Vagina (tissue), 2 donors: ENCODE data around the gene BLMH.

Experiments used
- CTCF ChIP-seq, 3 experiments: fragments of 450-650 bp in 2 of 3; fragments of 200-600 bp in 1 of 3; sonication (generic) in 1 of 3; IDR thresholded peaks; one replicate each; pipeline ENCODE4 v1.5.1; 2017 to 2019; ENCODE audit warnings: antibody characterized with exemption in 3 of 3, mild to moderate bottlenecking in 2 of 3, moderate library complexity in 2 of 3
- POLR2A ChIP-seq, 2 donors: fragments of 450-650 bp; IDR thresholded peaks; one replicate each; pipeline ENCODE4 v1.6.1; 2017; ENCODE audit warnings: antibody characterized with exemption in 2 of 2, mild to moderate bottlenecking in 2 of 2, moderate library complexity in 2 of 2
- POLR2AphosphoS5 ChIP-seq, 2 donors: sonication (generic); formaldehyde crosslinking; IDR thresholded peaks; one replicate each; pipeline ENCODE4 v1.9.0; 2017; ENCODE audit warnings: antibody characterized with exemption in 2 of 2, mild to moderate bottlenecking in 2 of 2, low read depth in 1 of 2; ENCODE audit not compliant: insufficient read depth in 1 of 2

- TF ChIP-seq CTCF (IDR thresholded peaks at IDR 0.05) (no peak), POLR2AphosphoS5 (IDR thresholded peaks at IDR 0.05; ENCODE audit: insufficient read depth in 1 of 2, low read depth in 1 of 2) (no peak), POLR2A (IDR thresholded peaks at IDR 0.05) (no peak)
These were observed 57.4 kb downstream of the BLMH start for GRCh38 chr17:30234296-30234695.
